ENCODE data around the gene USP8.

- TF ChIP-seq, protein P1, sequence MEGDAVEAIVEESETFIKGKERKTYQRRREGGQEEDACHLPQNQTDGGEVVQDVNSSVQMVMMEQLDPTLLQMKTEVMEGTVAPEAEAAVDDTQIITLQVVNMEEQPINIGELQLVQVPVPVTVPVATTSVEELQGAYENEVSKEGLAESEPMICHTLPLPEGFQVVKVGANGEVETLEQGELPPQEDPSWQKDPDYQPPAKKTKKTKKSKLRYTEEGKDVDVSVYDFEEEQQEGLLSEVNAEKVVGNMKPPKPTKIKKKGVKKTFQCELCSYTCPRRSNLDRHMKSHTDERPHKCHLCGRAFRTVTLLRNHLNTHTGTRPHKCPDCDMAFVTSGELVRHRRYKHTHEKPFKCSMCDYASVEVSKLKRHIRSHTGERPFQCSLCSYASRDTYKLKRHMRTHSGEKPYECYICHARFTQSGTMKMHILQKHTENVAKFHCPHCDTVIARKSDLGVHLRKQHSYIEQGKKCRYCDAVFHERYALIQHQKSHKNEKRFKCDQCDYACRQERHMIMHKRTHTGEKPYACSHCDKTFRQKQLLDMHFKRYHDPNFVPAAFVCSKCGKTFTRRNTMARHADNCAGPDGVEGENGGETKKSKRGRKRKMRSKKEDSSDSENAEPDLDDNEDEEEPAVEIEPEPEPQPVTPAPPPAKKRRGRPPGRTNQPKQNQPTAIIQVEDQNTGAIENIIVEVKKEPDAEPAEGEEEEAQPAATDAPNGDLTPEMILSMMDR (IDR thresholded peaks at IDR 0.05 in 4 of 5, conservative IDR thresholded peaks at IDR 0.05 in 1 of 5): no peak
- TF ChIP-seq POLR2A (IDR thresholded peaks at IDR 0.05): no peak
These were observed 6.1 kb upstream of the USP8 start for GRCh38 chr15:50418041-50418583.

All from gastrocnemius medialis (tissue), 4 donors.